OCI-LY1 (cell line): Measurements from ENCODE around the gene DNAL4.

Experiments
- H2AFZ ChIP-seq: fragments of 200-600 bp; sonication (generic), shearing (Covaris generic); 2 replicates; pipeline ENCODE4 v1.6.0; 2014; ENCODE audit warnings: antibody characterized with exemption, mild to moderate bottlenecking, low read length
- H3F3A ChIP-seq: fragments of 200-600 bp; sonication (generic), shearing (Covaris generic); 2 replicates; pipeline ENCODE4 v1.6.0; 2014; ENCODE audit warnings: mild to moderate bottlenecking, antibody characterized with exemption, low read length, moderate library complexity; ENCODE audit not compliant: insufficient read depth
- H3K27ac ChIP-seq: fragments of 200-600 bp; sonication (generic); 2 replicates; pipeline ENCODE4 v1.5.1; 2014; ENCODE audit warnings: low read length, mixed run types, mild to moderate bottlenecking, low read depth; ENCODE audit not compliant: poor library complexity, severe bottlenecking
- H3K27me3 ChIP-seq: fragments of 200-600 bp; sonication (generic); 2 replicates; pipeline ENCODE4 v1.6.0; 2014; ENCODE audit warnings: antibody characterized with exemption, mild to moderate bottlenecking, low read length, moderate library complexity; ENCODE audit not compliant: insufficient read depth
- H3K36me3 ChIP-seq: fragments of 200-600 bp; sonication (generic); 2 replicates; pipeline ENCODE4 v1.6.1; 2014; ENCODE audit warnings: mild to moderate bottlenecking, antibody characterized with exemption, low read length, moderate library complexity, mixed read lengths; ENCODE audit not compliant: insufficient read depth
- H3K4me1 ChIP-seq: fragments of 200-600 bp; sonication (generic); 2 replicates; pipeline ENCODE4 v1.5.1; 2014; ENCODE audit warnings: mild to moderate bottlenecking, low read length, moderate library complexity; ENCODE audit not compliant: insufficient read depth, severe bottlenecking
- H3K4me2 ChIP-seq: fragments of 200-600 bp; sonication (generic), shearing (Covaris generic); 2 replicates; pipeline ENCODE4 v1.6.1; 2014; ENCODE audit warnings: low read length
- H3K4me3 ChIP-seq: fragments of 200-600 bp; sonication (generic); 2 replicates; pipeline ENCODE4 v1.5.1; 2014; ENCODE audit warnings: low read length, low read depth, mild to moderate bottlenecking, mixed read lengths; ENCODE audit not compliant: poor library complexity, severe bottlenecking
- H3K79me2 ChIP-seq: fragments of 200-600 bp; shearing (Covaris generic); 2 replicates; pipeline ENCODE4 v1.6.1; 2016; ENCODE audit warnings: mixed run types, low read length, mixed read lengths; ENCODE audit not compliant: insufficient read depth
- H3K9ac ChIP-seq: fragments of 200-600 bp; sonication (generic), shearing (Covaris generic); 2 replicates; pipeline ENCODE4 v1.6.1; 2014; ENCODE audit warnings: mild to moderate bottlenecking, low read length, mixed read lengths
- H3K9me2 ChIP-seq: fragments of 200-600 bp; sonication (generic), shearing (Covaris generic); 2 replicates; pipeline ENCODE4 v1.6.1; 2014; ENCODE audit warnings: low read depth, mild to moderate bottlenecking, low read length, mixed read lengths
- H3K9me3 ChIP-seq: fragments of 200-600 bp; shearing (Covaris generic); 2 replicates; pipeline ENCODE4 v1.6.1; 2014; ENCODE audit warnings: low read length, mixed read lengths
- H4K20me1 ChIP-seq: fragments of 200-600 bp; sonication (generic), shearing (Covaris generic); 2 replicates; pipeline ENCODE4 v1.6.0; 2016; ENCODE audit warnings: mild to moderate bottlenecking, low read length; ENCODE audit not compliant: insufficient read depth
- CTCF ChIP-seq: fragments of 200-600 bp; sonication (generic), shearing (Covaris generic); IDR thresholded peaks from 2 replicates; pipeline ENCODE4 v1.5.1; 2017; ENCODE audit warnings: mild to moderate bottlenecking, antibody characterized with exemption, low read length, moderate library complexity, mixed read lengths
- EZH2 ChIP-seq: fragments of 200-600 bp; sonication (generic), shearing (Covaris generic); IDR thresholded peaks from 2 replicates; pipeline ENCODE4 v1.8.0; 2017; ENCODE audit warnings: borderline replicate concordance, mixed run types, mild to moderate bottlenecking, antibody characterized with exemption, low read length, moderate library complexity, mixed read lengths

Gene DNAL4

DNA sequence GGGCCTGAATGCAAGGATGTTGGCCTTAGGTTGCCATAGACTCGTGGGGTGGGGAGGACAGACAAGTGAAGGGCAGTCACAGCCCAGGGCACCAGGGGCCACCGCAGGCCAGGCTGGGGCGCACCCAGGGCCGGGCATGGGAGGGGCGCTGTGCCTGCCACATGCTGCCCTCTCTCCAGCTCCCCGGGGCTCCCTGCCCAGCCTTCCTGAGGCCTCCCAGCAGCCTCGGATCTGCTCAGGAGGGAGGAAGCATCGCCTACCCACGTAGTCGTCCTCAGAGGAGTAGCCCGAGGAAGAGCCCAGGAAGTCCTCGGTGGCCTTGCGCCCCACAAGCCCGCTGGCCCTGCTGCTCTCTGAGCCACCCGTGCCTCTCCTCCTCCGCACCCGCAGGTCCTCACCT, 43.3 kb downstream of the DNAL4 start:
- no peaks in the 10 kb centered on the region for H3K79me2 ChIP-seq
- TF ChIP-seq CTCF (no peak), EZH2 (no peak)
- no peaks in the 10 kb centered on the region for H3F3A ChIP-seq
- H3K4me1 ChIP-seq, result peaks cover 35% of the 10 kb centered on the region
- no peak overlapping the region for H3K9ac ChIP-seq
- H3K9me3 ChIP-seq, result no peaks in the 10 kb centered on the region
- no peak overlapping the region for H3K4me2 ChIP-seq
- H4K20me1 ChIP-seq, result no peaks in the 10 kb centered on the region
- H2AFZ ChIP-seq, result no peak overlapping the region
- H3K9me2 ChIP-seq, result no peaks in the 10 kb centered on the region
- no peak overlapping the region for H3K27ac ChIP-seq
- H3K4me3 ChIP-seq, result no peak overlapping the region
- H3K27me3 ChIP-seq, result no peaks in the 10 kb centered on the region
- peaks cover 71% of the 10 kb centered on the region for H3K36me3 ChIP-seq

- Histone ChIP-seq H3K27me3 (no peaks in the 10 kb centered on the region), H2AFZ (no peak overlapping the region), H3K4me2 (no peak overlapping the region), H3K4me1 (peaks cover 35% of the 10 kb centered on the region), H3K79me2 (no peaks in the 10 kb centered on the region), H3K9me3 (no peaks in the 10 kb centered on the region), H3K36me3 (peaks cover 76% of the 10 kb centered on the region), H3K4me3 (no peak overlapping the region), H3K27ac (no peak overlapping the region), H3K9me2 (no peaks in the 10 kb centered on the region), H4K20me1 (no peaks in the 10 kb centered on the region), H3K9ac (no peak overlapping the region), H3F3A (no peaks in the 10 kb centered on the region)
- no peak for TF ChIP-seq CTCF
- TF ChIP-seq EZH2, result no peak
Observed at GRCh38 chr22:38750104-38750503, 43.8 kb downstream of the DNAL4 start.

DNA sequence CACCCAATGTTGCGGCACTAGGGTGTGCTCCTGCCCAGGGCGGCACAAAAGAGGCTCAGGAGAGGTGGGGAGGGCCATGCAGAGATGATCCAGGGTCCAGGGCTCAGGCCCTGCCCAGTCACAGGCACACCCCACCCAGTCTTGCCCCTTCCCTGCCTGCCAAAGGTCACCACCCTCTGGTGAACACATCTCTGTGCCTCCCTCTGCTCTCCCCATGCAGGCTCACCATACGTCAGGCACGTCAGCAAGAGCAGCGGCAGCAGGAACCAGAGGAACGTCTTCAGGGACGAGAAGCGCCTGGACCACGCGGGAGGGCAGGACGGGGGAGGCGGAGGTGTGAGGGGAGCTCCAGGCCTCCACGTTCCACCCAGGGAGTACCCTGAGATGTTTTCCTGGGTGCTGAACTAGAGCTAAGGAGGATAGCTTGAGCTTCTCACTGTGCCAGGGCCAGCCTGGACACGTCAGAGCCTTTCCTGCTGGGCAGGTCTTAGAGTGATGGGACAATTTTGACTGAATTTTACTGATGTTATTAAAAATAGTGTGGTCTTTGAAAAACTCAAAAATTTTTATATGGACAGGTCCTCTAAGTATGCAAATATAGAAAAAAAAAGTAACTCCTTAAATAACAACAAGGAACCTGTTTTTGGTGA, 45.3 kb downstream of the DNAL4 start:
- H3K4me2 ChIP-seq, result no peak overlapping the region
- no peaks in the 10 kb centered on the region for H4K20me1 ChIP-seq
- peaks cover 89% of the 10 kb centered on the region for H3K36me3 ChIP-seq

More for the DNA sequence above, 45.3 kb downstream of the DNAL4 start:
- no peak overlapping the region for H3K27ac ChIP-seq
- TF ChIP-seq EZH2, result no peak
- TF ChIP-seq CTCF, result no peak
- no peaks in the 10 kb centered on the region for H3K9me3 ChIP-seq
- H3K9ac ChIP-seq, result no peak overlapping the region
- H3K4me3 ChIP-seq, result no peak overlapping the region
- no peaks in the 10 kb centered on the region for H3K9me2 ChIP-seq
- H3K79me2 ChIP-seq, result no peaks in the 10 kb centered on the region
- no peaks in the 10 kb centered on the region for H3F3A ChIP-seq
- no peak overlapping the region for H2AFZ ChIP-seq
- peaks cover 23% of the 10 kb centered on the region for H3K4me1 ChIP-seq
- no peaks in the 10 kb centered on the region for H3K27me3 ChIP-seq
